B cell (primary cell): ENCODE measurements around the gene SPATA2. TPM values are rescaled to one million over a fixed set of nuclear protein-coding genes. Genes with fewer than 3 reads are reported as not detected.

Source experiments
- ATAC-seq: fragments of 200-7000 bp; cut with Tn5 transposase; one replicate; pipeline ENCODE4 v1.10.0; 2021; ENCODE audit warnings: low read depth, mild to moderate bottlenecking, moderate number of reproducible peaks, moderate library complexity
- CTCF ChIA-PET: fragments of 350-600 bp; sonication (Branson Sonifier 250); formaldehyde crosslinking; loops from one replicate; lab custom pipeline; 2021; ENCODE audit warnings: antibody characterized with exemption, inconsistent platforms; lab: Charles Lee
- POLR2A ChIA-PET: fragments of 350-600 bp; sonication (Branson Sonifier 250); formaldehyde crosslinking; loops from one replicate; lab custom pipeline; 2021; ENCODE audit warnings: antibody characterized with exemption; lab: Charles Lee
- DNase-seq: peaks from one replicate; pipeline ENCODE4 v3.0.0; 2013
- H2AFZ ChIP-seq: 2 replicates; pipeline ENCODE4 v1.6.1; 2012; ENCODE audit warnings: mild to moderate bottlenecking, low read depth, low read length; ENCODE audit not compliant: insufficient read depth, poor library complexity, severe bottlenecking
- H3K27ac ChIP-seq, 2 donors: 1 replicate in 1 of 2; 2 replicates in 1 of 2; pipeline ENCODE4 v1.5.1; 2012 to 2013; ENCODE audit warnings: low read length in 2 of 2, mild to moderate bottlenecking in 2 of 2, moderate library complexity in 1 of 2
- H3K27me3 ChIP-seq, 4 experiments: fragments of 200-600 bp in 1 of 4; sonication (generic) in 1 of 4; replicated peaks in 1 of 4; 1 replicate in 2 of 4; 2 replicates in 2 of 4; pipeline versions ENCODE4 v1.6.1 to v1.7.0; 2013 to 2016; ENCODE audit warnings: low read length in 3 of 4, mild to moderate bottlenecking in 2 of 4, mixed read lengths in 1 of 4, moderate library complexity in 1 of 4; ENCODE audit not compliant: insufficient read depth in 4 of 4, control insufficient read depth in 3 of 4; ENCODE audit errors: control extremely low read depth in 1 of 4
- H3K36me3 ChIP-seq, 2 experiments: replicated peaks in 1 of 2; 1 replicate in 1 of 2; 2 replicates in 1 of 2; pipeline versions ENCODE4 v1.6.1 to v1.7.1; 2013; ENCODE audit warnings: low read length in 1 of 2; ENCODE audit not compliant: insufficient read depth in 2 of 2, control insufficient read depth in 1 of 2; ENCODE audit errors: control extremely low read depth in 1 of 2, extremely low read depth in 1 of 2
- H3K4me1 ChIP-seq, 2 donors: fragments of 200-600 bp in 1 of 2; sonication (generic) in 1 of 2; 1 replicate in 1 of 2; 2 replicates in 1 of 2; pipeline versions ENCODE4 v1.5.1 to v1.6.1; 2013 to 2017; ENCODE audit warnings: low read length in 2 of 2; ENCODE audit not compliant: control insufficient read depth in 2 of 2, insufficient read depth in 2 of 2
- H3K4me2 ChIP-seq: replicated peaks from 2 replicates; pipeline ENCODE3; 2012; ENCODE audit warnings: mild to moderate bottlenecking, low read depth, low read length; ENCODE audit not compliant: poor library complexity, severe bottlenecking
- H3K4me3 ChIP-seq, 5 experiments: fragments of 200-600 bp in 1 of 5; sonication (generic) in 1 of 5; 1 replicate in 3 of 5; 2 replicates in 2 of 5; pipeline versions ENCODE4 v1.5.1 to v1.7.0; 2011 to 2016; ENCODE audit warnings: low read length in 4 of 5, mild to moderate bottlenecking in 4 of 5, low read depth in 2 of 5, control low read depth in 1 of 5, moderate library complexity in 1 of 5; ENCODE audit not compliant: insufficient read depth in 1 of 5; ENCODE audit errors: control extremely low read depth in 1 of 5, extremely low read depth in 1 of 5
- H3K79me2 ChIP-seq: fragments of 200-600 bp; sonication (generic); one replicate; pipeline ENCODE4 v1.6.0; 2016; ENCODE audit warnings: low read length; ENCODE audit not compliant: control insufficient read depth, insufficient read depth
- H3K9ac ChIP-seq: fragments of 200-600 bp; sonication (generic); 2 replicates; pipeline ENCODE4 v1.6.1; 2017; ENCODE audit warnings: mild to moderate bottlenecking, low read length, moderate library complexity
- H3K9me3 ChIP-seq, 3 donors: one replicate each; pipeline versions ENCODE4 v1.6.1 to v1.7.1; 2013; ENCODE audit warnings: low read length in 2 of 3; ENCODE audit not compliant: control insufficient read depth in 2 of 3, insufficient read depth in 1 of 3; ENCODE audit errors: control extremely low read depth in 1 of 3
- H4K20me1 ChIP-seq: 2 replicates; pipeline ENCODE4 v1.6.0; 2012; ENCODE audit warnings: mild to moderate bottlenecking, low read length; ENCODE audit not compliant: insufficient read depth, control insufficient read depth, poor library complexity, severe bottlenecking
- H3K27ac Mint-ChIP-seq: one replicate; pipeline ENCODE4 v1.8.0; 2021; ENCODE audit warnings: mixed read lengths
- H3K27me3 Mint-ChIP-seq: one replicate; pipeline ENCODE4 v1.8.0; 2021; ENCODE audit warnings: mixed read lengths
- H3K4me1 Mint-ChIP-seq: one replicate; pipeline ENCODE4 v1.8.0; 2021; ENCODE audit warnings: mixed read lengths
- H3K4me3 Mint-ChIP-seq: one replicate; pipeline ENCODE4 v1.8.0; 2021; ENCODE audit warnings: mixed read lengths
- H3K9me3 Mint-ChIP-seq: one replicate; pipeline ENCODE4 v1.8.0; 2022; ENCODE audit warnings: mixed read lengths; ENCODE audit not compliant: insufficient read depth
- CTCF ChIP-seq: fragments of 200-600 bp; IDR thresholded peaks from one replicate; pipeline ENCODE4 v1.8.0; 2022; ENCODE audit warnings: antibody characterized with exemption, mild to moderate bottlenecking
- EZH2 ChIP-seq: IDR thresholded peaks from 2 replicates; pipeline ENCODE4 v1.6.1; 2012; ENCODE audit warnings: borderline replicate concordance, low read depth, mild to moderate bottlenecking, moderate library complexity, low read length; ENCODE audit not compliant: insufficient read depth, poor library complexity, severe bottlenecking
- WGBS: methylation state at CpG from one replicate; pipeline ENCODE4 v1.1.5; 2013; ENCODE audit warnings: missing lambda C conversion rate; ENCODE audit not compliant: insufficient coverage; 5-methylcytosine and 5-hydroxymethylcytosine counted together
- intact Hi-C: fragments of 100-400 bp; cut with micrococcal nuclease; formaldehyde crosslinking; loops from one replicate; pipeline ENCODE4 v1.10.0; 2022
- polyA plus RNA-seq: library from polyadenylated mRNA; depleted of rRNA; stranded (reverse); fragments of >200 nt; gene quantifications from 2 replicates; pipeline ENCODE4 v1.2.3, GENCODE V29; 2012
- total RNA-seq, 2 donors: library from RNA; stranded (reverse); fragments of 120-200 nt in 1 of 2; gene quantifications; 1 replicate in 1 of 2; 2 replicates in 1 of 2; pipeline versions ENCODE4 v1.2.3 to v1.2.4, GENCODE V29; 2013 to 2022

SPATA2 gene
- total and polyA plus RNA-seq, 2 donors (not counting 1 experiment from before 2014, with no cell fraction given), result 10.7 to 20.0 TPM

GRCh38 chr20:49880724-49881445 is 34.4 kb downstream of the SPATA2 start:
- ChIA-PET CTCF (interaction anchor here (0.7 to 0.9 kb wide), 2 partner anchors 8 to 228 kb away, joined by 3 to 4 read pairs; no protein-coding TSS in a partner anchor), POLR2A (interaction anchor here (0.6 to 0.7 kb wide), 2 partner anchors 39 to 226 kb away, joined by 3 to 4 read pairs; no protein-coding TSS in a partner anchor)
- H3K27me3 Mint-ChIP-seq, result no peaks in the 10 kb centered on the region
- H3K4me1 Mint-ChIP-seq, result no peaks in the 10 kb centered on the region
- no peak overlapping the region for H3K27ac Mint-ChIP-seq
- Histone ChIP-seq H3K36me3 (peaks cover 0 to 56% of the 10 kb centered on the region in 2 experiments), H3K9ac (no peak overlapping the region), H3K27me3 (no peaks in the 10 kb centered on the region), H2AFZ (no peak overlapping the region), H3K4me1 (no peaks in the 10 kb centered on the region), H3K27ac (no peak overlapping the region), H3K79me2 (no peaks in the 10 kb centered on the region), H3K9me3 (no peaks in the 10 kb centered on the region), H4K20me1 (no peaks in the 10 kb centered on the region), H3K4me3 (no peak overlapping the region), H3K4me2 (no peak overlapping the region)
- no peak for ATAC-seq
- H3K9me3 Mint-ChIP-seq, result no peaks in the 10 kb centered on the region
- no peak for DNase-seq
- H3K4me3 Mint-ChIP-seq, result no peak overlapping the region
- TF ChIP-seq CTCF, result no peak
- TF ChIP-seq EZH2, result no peak
- 100% methylated on average over 9 of the region's 15 CpGs for WGBS
- intact Hi-C loops, result no loop called here

- intact Hi-C loops, result no loop called here
- CTCF ChIA-PET, result interaction anchor here (0.7 to 0.9 kb wide), 2 partner anchors 9 to 228 kb away, joined by 3 to 4 read pairs; no protein-coding TSS in a partner anchor
- POLR2A ChIA-PET, result interaction anchor here (0.6 to 0.7 kb wide), 2 partner anchors 39 to 226 kb away, joined by 3 to 4 read pairs; no protein-coding TSS in a partner anchor
- Histone ChIP-seq H3K9ac (no peak overlapping the region), H3K4me1 (no peaks in the 10 kb centered on the region), H3K4me3 (no peak overlapping the region), H3K9me3 (no peaks in the 10 kb centered on the region), H3K4me2 (no peak overlapping the region), H3K27ac (no peak overlapping the region), H3K36me3 (peaks cover 0 to 56% of the 10 kb centered on the region in 2 experiments), H2AFZ (no peak overlapping the region), H3K79me2 (no peaks in the 10 kb centered on the region), H3K27me3 (no peaks in the 10 kb centered on the region), H4K20me1 (no peaks in the 10 kb centered on the region)
- WGBS, result 100% methylated on average over 2 of the region's 3 CpGs
- Mint-ChIP-seq H3K4me1 (no peaks in the 10 kb centered on the region), H3K4me3 (no peak overlapping the region), H3K27ac (no peak overlapping the region), H3K9me3 (no peaks in the 10 kb centered on the region), H3K27me3 (no peaks in the 10 kb centered on the region)
- ATAC-seq, result no peak
- TF ChIP-seq CTCF (no peak), EZH2 (no peak)
- DNase-seq, result no peak
Measured at GRCh38 chr20:49880177-49880576, 35.2 kb downstream of the SPATA2 start.
